Activated CD8-positive, alpha-beta T cell treated with anti-CD3 and anti-CD28 coated beads for 36 hours (primary cell): ENCODE results near the gene HAAO. TPM values are rescaled to one million over a fixed set of nuclear protein-coding genes. Genes with fewer than 3 reads are reported as not detected.
A peak's percentile ranks its signal among the peaks of the same experiment; 100 is the strongest.

ENCODE experiments used
- ATAC-seq: fragments of 200-7000 bp; cut with Tn5 transposase; one replicate; pipeline ENCODE4 v1.10.0; 2021; ENCODE audit warnings: mild to moderate bottlenecking, moderate library complexity
- CTCF ChIA-PET: fragments of 350-600 bp; sonication (Branson Sonifier 250); formaldehyde crosslinking; loops from one replicate; lab custom pipeline; 2021; ENCODE audit warnings: antibody characterized with exemption; lab: Charles Lee
- POLR2A ChIA-PET: fragments of 350-600 bp; sonication (Branson Sonifier 250); formaldehyde crosslinking; loops from one replicate; lab custom pipeline; 2021; ENCODE audit warnings: antibody characterized with exemption; lab: Charles Lee
- DNase-seq: peaks from one replicate; pipeline ENCODE4 v3.0.0-alpha.2; 2020
- H3K27ac Mint-ChIP-seq: one replicate; pipeline ENCODE4 v1.8.0; 2021; ENCODE audit warnings: mild to moderate bottlenecking, mixed read lengths
- H3K27me3 Mint-ChIP-seq: one replicate; pipeline ENCODE4 v1.8.0; 2021; ENCODE audit warnings: mixed read lengths
- H3K36me3 Mint-ChIP-seq: one replicate; pipeline ENCODE4 v1.8.0; 2021; ENCODE audit warnings: low read depth, mixed read lengths
- H3K4me1 Mint-ChIP-seq: one replicate; pipeline ENCODE4 v1.8.0; 2021; ENCODE audit warnings: low read depth, mixed read lengths
- H3K4me3 Mint-ChIP-seq: one replicate; pipeline ENCODE4 v1.8.0; 2021; ENCODE audit warnings: mild to moderate bottlenecking, moderate library complexity, mixed read lengths
- H3K9me3 Mint-ChIP-seq: one replicate; pipeline ENCODE4 v1.8.0; 2021; ENCODE audit warnings: mixed read lengths
- intact Hi-C: fragments of 100-400 bp; cut with micrococcal nuclease; formaldehyde crosslinking; loops from one replicate; pipeline ENCODE4 v1.10.0; 2022
- total RNA-seq, 2 experiments: library from RNA; stranded (reverse); gene quantifications; one replicate each; pipeline ENCODE4 v1.2.3, GENCODE V29; 2021
- TF ChIP-seq, protein P1 (sequence below): fragments of 200-600 bp; IDR thresholded peaks from one replicate; pipeline ENCODE4 v1.8.0; 2022; ENCODE audit warnings: antibody characterized with exemption, mild to moderate bottlenecking

The HAAO gene
- total RNA-seq, 2 experiments from 2014 or later = 0.63 to 1.0 TPM

DNA sequence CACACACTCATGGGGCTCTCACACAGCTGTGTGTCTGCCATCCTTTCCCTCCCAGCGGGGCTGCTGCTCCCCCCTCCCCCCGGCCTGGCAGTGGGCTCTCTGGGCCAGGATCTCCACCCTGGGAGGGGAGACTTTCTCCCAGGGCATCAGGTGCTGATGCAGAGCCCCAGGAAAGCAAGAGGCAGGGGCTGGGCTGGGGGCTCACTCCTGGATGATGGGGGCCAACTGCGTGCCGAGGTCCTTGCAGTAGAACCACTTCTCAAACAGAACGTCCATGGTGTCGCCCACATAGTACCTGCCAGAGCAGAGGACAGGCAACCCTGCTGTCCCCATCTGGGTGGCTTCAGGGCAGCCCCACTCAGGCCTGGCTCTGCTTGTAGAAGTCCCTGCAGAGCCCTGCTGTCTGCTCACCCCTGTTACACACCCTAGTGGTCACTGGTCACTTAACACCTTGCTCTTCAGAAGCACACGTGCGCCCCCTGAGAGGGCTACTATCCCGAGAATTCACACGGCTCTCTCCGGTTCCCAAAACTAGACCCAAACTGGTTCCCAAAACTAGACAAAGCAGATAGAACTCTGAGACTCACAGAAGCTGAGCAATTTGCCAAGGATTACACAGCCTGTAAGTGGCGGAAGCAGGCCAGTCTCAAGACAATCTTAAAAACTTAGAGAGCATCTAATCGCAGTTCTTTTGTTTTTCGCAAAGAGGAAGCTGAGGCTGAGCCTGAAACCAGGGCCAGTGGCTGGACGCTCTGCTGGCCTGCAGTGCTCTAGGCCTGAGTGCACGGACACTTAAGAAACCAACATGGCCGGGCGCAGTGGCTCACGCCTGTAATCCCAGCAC, 21.9 kb downstream of the HAAO start:
- DNase-seq (no peak), ATAC-seq (peak; percentile 61)
- H3K9me3 Mint-ChIP-seq = no peaks in the 10 kb centered on the region
- intact Hi-C loops = no loop called here
- H3K27ac Mint-ChIP-seq = no peak overlapping the region
- H3K36me3 Mint-ChIP-seq = no peaks in the 10 kb centered on the region
- TF ChIP-seq, protein P1, sequence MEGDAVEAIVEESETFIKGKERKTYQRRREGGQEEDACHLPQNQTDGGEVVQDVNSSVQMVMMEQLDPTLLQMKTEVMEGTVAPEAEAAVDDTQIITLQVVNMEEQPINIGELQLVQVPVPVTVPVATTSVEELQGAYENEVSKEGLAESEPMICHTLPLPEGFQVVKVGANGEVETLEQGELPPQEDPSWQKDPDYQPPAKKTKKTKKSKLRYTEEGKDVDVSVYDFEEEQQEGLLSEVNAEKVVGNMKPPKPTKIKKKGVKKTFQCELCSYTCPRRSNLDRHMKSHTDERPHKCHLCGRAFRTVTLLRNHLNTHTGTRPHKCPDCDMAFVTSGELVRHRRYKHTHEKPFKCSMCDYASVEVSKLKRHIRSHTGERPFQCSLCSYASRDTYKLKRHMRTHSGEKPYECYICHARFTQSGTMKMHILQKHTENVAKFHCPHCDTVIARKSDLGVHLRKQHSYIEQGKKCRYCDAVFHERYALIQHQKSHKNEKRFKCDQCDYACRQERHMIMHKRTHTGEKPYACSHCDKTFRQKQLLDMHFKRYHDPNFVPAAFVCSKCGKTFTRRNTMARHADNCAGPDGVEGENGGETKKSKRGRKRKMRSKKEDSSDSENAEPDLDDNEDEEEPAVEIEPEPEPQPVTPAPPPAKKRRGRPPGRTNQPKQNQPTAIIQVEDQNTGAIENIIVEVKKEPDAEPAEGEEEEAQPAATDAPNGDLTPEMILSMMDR = peak; percentile 39
- no peaks in the 10 kb centered on the region for H3K27me3 Mint-ChIP-seq
- H3K4me1 Mint-ChIP-seq = peaks cover 7% of the 10 kb centered on the region
- ChIA-PET POLR2A (interaction anchor here (0.9 kb wide), 1 partner anchor 23 kb away, joined by 3 read pairs; no protein-coding TSS in a partner anchor), CTCF (interaction anchor here (1.4 kb wide), 1 partner anchor 13 kb away, joined by 4 read pairs; no protein-coding TSS in a partner anchor)
- H3K4me3 Mint-ChIP-seq = no peak overlapping the region

DNA sequence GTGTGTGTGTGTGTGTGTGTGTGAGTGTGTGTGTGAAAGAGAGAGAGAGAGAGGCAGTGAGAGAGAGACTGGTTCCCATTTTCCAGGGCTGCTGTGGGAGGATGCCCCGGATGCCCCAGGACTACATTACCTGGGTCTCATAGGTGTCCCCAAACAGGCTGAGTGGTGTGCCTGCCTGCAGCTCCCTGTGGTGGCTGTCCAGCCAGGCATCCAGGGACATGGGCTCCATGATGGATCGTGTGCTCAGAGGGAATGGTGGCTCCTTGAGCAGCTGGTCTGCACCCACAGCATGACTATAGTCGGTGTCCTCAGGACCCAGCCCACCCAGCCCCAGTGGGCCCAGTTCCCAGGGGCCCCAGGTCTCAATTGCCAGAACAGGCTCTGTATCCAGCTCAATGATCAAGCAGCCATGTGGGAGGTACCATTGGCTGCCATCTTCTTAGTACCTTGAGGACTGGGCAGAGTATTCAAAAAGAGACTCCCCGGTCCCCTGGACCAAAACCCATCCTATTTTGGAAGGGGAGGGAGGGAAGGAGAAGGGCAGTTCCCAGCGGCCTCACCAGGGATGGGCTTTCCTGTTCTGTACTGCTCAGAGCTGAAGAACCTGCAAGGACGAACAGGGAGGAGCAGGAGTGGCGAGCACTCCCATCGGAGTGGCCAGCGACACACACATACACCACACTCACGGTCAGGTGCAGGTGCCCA, 22.6 kb downstream of the HAAO start:
- CTCF ChIA-PET = interaction anchor here (1.1 kb wide), 1 partner anchor 58 kb away, joined by 3 read pairs; no protein-coding TSS in a partner anchor
- H3K27me3 Mint-ChIP-seq = no peaks in the 10 kb centered on the region
- POLR2A ChIA-PET = interaction anchor here (0.9 kb wide), 1 partner anchor 22 kb away, joined by 3 read pairs; no protein-coding TSS in a partner anchor

DNA sequence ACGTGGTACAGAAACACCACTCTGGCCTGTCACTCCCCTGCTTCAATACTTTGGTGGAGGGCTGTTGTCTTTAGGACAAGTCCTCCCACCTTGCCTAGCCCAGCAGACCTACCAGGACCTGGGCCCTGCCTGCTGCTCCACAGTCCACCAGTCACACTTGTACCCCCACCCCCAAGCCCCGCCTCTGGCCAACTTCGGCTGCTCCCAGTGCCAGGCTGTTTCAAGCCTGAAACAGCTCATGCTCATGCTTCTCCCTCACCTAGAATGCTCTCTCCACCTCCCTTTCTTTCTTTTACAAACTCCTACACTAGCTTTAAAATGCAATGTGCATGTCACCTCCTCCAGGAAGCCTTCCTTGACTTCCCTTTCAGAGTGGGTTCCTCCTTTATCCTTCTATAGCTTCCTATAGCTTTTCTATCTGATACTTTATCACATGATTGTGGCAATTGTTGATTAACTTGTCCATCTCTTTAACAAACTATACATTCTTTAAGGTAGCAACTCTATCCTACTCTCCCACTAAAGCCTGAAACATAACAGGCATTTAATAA, 23.6 kb downstream of the HAAO start:
- H3K9me3 Mint-ChIP-seq = no peaks in the 10 kb centered on the region
- no peaks in the 10 kb centered on the region for H3K4me1 Mint-ChIP-seq
- intact Hi-C loops = no loop called here
- no peak overlapping the region for H3K27ac Mint-ChIP-seq
- no peaks in the 10 kb centered on the region for H3K27me3 Mint-ChIP-seq
- no peak for DNase-seq
- POLR2A ChIA-PET = no interaction called here
- H3K4me3 Mint-ChIP-seq = no peak overlapping the region
- TF ChIP-seq, protein P1 = no peak
- ATAC-seq = no peak
- CTCF ChIA-PET = interaction anchor here (1.1 kb wide), 1 partner anchor 59 kb away, joined by 3 read pairs; no protein-coding TSS in a partner anchor
- no peaks in the 10 kb centered on the region for H3K36me3 Mint-ChIP-seq

More for the DNA sequence above, 22.6 kb downstream of the HAAO start:
- Mint-ChIP-seq H3K36me3 (no peaks in the 10 kb centered on the region), H3K9me3 (no peaks in the 10 kb centered on the region), H3K27ac (no peak overlapping the region), H3K4me1 (peaks cover 2% of the 10 kb centered on the region), H3K4me3 (no peak overlapping the region)
- ATAC-seq (no peak), DNase-seq (no peak)
- intact Hi-C loops = no loop called here
- TF ChIP-seq, protein P1 = no peak

DNA sequence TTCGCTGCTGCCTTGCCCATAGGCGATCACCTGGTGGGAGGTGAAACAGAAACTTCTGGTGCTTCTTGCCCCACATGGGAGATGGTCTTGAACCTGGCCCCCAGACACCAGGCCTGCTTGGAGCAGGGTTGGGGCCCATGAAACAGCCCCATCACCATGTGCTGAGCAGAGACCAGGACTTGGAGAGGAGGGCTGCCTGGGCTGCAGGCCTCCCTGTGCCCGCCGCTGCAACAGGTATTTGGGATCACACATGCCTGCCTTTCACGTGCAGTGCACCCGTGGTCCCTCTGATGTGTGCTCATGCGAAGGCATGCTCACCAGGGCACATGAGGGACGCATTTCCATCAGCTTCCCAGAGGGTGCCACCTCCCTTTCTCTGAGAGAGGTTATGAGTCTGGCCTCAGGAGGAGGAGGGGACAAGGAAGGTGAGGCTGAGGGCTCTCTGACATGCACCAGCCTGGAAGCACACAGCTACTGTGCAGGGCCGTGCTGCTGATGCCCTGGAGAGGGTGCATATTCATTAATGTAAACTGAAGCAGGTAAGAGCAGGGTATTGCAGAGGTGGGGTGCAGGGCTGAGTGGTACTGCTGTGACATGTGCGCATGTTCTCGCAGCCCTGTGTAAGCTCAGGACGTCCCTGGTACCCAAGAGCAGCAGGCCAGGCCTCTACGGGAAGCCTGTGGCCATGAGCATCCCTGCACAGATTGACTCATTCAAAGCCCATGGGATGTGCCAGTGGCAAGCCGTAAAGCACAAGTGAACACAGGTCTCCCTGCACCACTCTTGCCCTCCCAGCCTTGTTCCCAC, 24.3 kb downstream of the HAAO start:
- Mint-ChIP-seq H3K4me3 (no peak overlapping the region), H3K9me3 (no peaks in the 10 kb centered on the region), H3K4me1 (no peaks in the 10 kb centered on the region), H3K27ac (no peak overlapping the region), H3K27me3 (no peaks in the 10 kb centered on the region), H3K36me3 (peaks cover under 1% of the 10 kb centered on the region)
- no peak for ATAC-seq
- ChIA-PET POLR2A (no interaction called here), CTCF (no interaction called here)
- DNase-seq = no peak
- intact Hi-C loops = no loop called here
- TF ChIP-seq, protein P1 = no peak
